CD4-positive, alpha-beta memory T cell (primary cell): ENCODE measurements around the gene XRRA1. TPM values are rescaled to one million over a fixed set of nuclear protein-coding genes. Genes with fewer than 3 reads are reported as not detected.

Source experiments
- CTCF ChIA-PET: fragments of 350-600 bp; sonication (Branson Sonifier 250); formaldehyde crosslinking; loops from one replicate; lab custom pipeline; 2021; ENCODE audit warnings: inconsistent platforms; ENCODE audit not compliant: partially characterized antibody; lab: Charles Lee
- POLR2A ChIA-PET: fragments of 350-600 bp; sonication (Branson Sonifier 250); formaldehyde crosslinking; loops from one replicate; lab custom pipeline; 2021; ENCODE audit not compliant: partially characterized antibody; lab: Charles Lee
- DNase-seq, 5 donors: peaks; one replicate each; pipeline versions ENCODE4 v3.0.0 to v3.0.0-alpha.2; 2020 to 2022; ENCODE audit warnings: mixed read lengths in 1 of 5
- H3K27ac ChIP-seq: one replicate; pipeline ENCODE4 v1.7.0; 2013; ENCODE audit warnings: low read depth, low read length
- H3K27me3 ChIP-seq: 2 replicates; pipeline ENCODE4 v1.7.0; 2013; ENCODE audit warnings: mild to moderate bottlenecking, low read length, moderate library complexity; ENCODE audit not compliant: insufficient read depth
- H3K36me3 ChIP-seq: 2 replicates; pipeline ENCODE4 v1.7.0; 2013; ENCODE audit warnings: mild to moderate bottlenecking, low read length, moderate library complexity; ENCODE audit not compliant: insufficient read depth
- H3K4me1 ChIP-seq: 2 replicates; pipeline ENCODE4 v1.7.0; 2013; ENCODE audit warnings: mild to moderate bottlenecking, low read length, moderate library complexity; ENCODE audit not compliant: insufficient read depth
- H3K4me3 ChIP-seq, 2 donors: one replicate each; pipeline ENCODE4 v1.7.0; 2013; ENCODE audit warnings: low read length in 2 of 2, mild to moderate bottlenecking in 1 of 2
- H3K9me3 ChIP-seq, 2 donors: one replicate each; pipeline ENCODE4 v1.7.0; 2013; ENCODE audit warnings: low read length in 2 of 2, control low read depth in 1 of 2; ENCODE audit not compliant: control insufficient read depth in 1 of 2
- H3K27ac Mint-ChIP-seq, 7 donors: one replicate each; pipeline ENCODE4 v1.8.0; 2020 to 2021; ENCODE audit warnings: mixed read lengths in 7 of 7, mild to moderate bottlenecking in 6 of 7, inconsistent platforms in 3 of 7, moderate library complexity in 3 of 7
- H3K27me3 Mint-ChIP-seq, 2 donors: one replicate each; pipeline ENCODE4 v1.8.0; 2020 to 2021; ENCODE audit warnings: mixed read lengths in 2 of 2
- H3K36me3 Mint-ChIP-seq, 2 donors: one replicate each; pipeline ENCODE4 v1.8.0; 2020 to 2021; ENCODE audit warnings: mixed read lengths in 2 of 2, inconsistent platforms in 1 of 2, mild to moderate bottlenecking in 1 of 2
- H3K4me1 Mint-ChIP-seq, 4 donors: one replicate each; pipeline ENCODE4 v1.8.0; 2020 to 2021; ENCODE audit warnings: mixed read lengths in 4 of 4, mild to moderate bottlenecking in 1 of 4
- H3K4me3 Mint-ChIP-seq, 8 donors: one replicate each; pipeline ENCODE4 v1.8.0; 2020 to 2021; ENCODE audit warnings: mixed read lengths in 8 of 8, mild to moderate bottlenecking in 7 of 8, moderate library complexity in 6 of 8, inconsistent platforms in 3 of 8
- H3K9me3 Mint-ChIP-seq, 8 donors: one replicate each; pipeline ENCODE4 v1.8.0; 2020 to 2021; ENCODE audit warnings: mixed read lengths in 8 of 8, mild to moderate bottlenecking in 5 of 8, inconsistent platforms in 3 of 8, moderate library complexity in 1 of 8
- intact Hi-C: fragments of 100-400 bp; cut with micrococcal nuclease; formaldehyde crosslinking; loops from one replicate; pipeline ENCODE4 v1.15.1; 2023
- polyA plus RNA-seq, 2 donors: library from polyadenylated mRNA; unstranded; fragments of 300-500 nt; fragmentation: Illumina TruSeq; gene quantifications; one replicate each; pipeline ENCODE4 v1.2.3, GENCODE V29; 2021
- total RNA-seq, 2 experiments: library from RNA; stranded (reverse); gene quantifications; one replicate each; pipeline ENCODE4 v1.2.3, GENCODE V29; 2021

The XRRA1 gene
- total and polyA plus RNA-seq, 4 experiments from 2014 or later: 4.1 to 21.1 (median 12.9) TPM

DNA sequence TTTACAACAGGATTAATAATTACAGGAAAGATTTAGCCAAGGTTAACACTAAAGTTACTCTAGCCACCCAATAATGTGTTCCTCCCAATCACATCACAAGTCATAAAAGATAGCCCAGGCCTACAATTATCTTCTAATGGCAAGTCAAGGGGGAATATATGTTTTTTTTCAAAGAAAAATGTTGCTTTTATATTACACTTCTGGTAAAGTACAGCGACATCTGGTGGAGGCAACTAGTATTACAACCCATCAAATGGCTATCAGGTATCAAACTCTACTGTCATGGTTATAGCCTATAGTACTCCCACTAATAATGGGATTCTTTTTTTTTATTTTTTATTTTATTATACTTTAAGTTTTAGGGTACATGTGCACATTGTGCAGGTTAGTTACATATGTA lies 71.8 kb downstream of the XRRA1 start:
- Mint-ChIP-seq H3K9me3 (peaks cover 4 to 40% (median 26%) of the 10 kb centered on the region in 8 donors), H3K27ac (no peak overlapping the region), H3K4me3 (no peak overlapping the region), H3K36me3 (peaks cover 42 to 44% of the 10 kb centered on the region in 2 donors), H3K27me3 (no peaks in the 10 kb centered on the region), H3K4me1 (no peaks in the 10 kb centered on the region)
- ChIA-PET POLR2A (no interaction called here), CTCF (no interaction called here)
- intact Hi-C loops: no loop called here
- Histone ChIP-seq H3K27ac (no peak overlapping the region), H3K4me1 (no peaks in the 10 kb centered on the region), H3K36me3 (no peaks in the 10 kb centered on the region), H3K9me3 (peaks cover 0 to 7% of the 10 kb centered on the region in 2 donors), H3K4me3 (no peak overlapping the region), H3K27me3 (no peaks in the 10 kb centered on the region)
- DNase-seq: no peak

DNA sequence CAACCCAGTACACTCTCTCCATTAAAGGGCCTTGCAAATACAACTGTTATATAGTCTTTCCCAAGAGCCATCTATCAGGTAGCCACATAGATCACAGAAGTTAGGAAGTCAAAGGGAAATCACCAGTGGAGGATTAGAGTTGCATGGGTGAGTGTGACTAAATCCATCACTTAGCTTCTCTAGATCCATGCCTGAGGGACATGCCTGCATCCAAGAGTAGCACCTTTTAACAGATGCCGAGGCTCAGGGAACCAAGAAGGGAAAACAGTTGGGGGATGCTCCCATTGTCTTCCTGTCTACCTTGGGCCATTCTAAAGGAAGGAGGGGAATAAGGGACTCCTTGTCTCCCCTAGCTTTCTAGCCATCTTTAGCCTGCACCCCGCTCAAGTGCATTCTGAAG lies 77.9 kb downstream of the XRRA1 start:
- Mint-ChIP-seq H3K9me3 (peaks cover 3 to 88% (median 73%) of the 10 kb centered on the region in 8 donors), H3K27ac (no peak overlapping the region), H3K4me3 (no peak overlapping the region), H3K4me1 (no peaks in the 10 kb centered on the region), H3K27me3 (no peaks in the 10 kb centered on the region), H3K36me3 (peaks cover 87 to 88% of the 10 kb centered on the region in 2 donors)
- no peaks in the 10 kb centered on the region for H3K36me3 ChIP-seq
- H3K4me3 ChIP-seq: no peak overlapping the region
- no peaks in the 10 kb centered on the region for H3K27me3 ChIP-seq
- intact Hi-C loops: no loop called here
- ChIA-PET POLR2A (no interaction called here), CTCF (interaction anchor here (3.0 kb wide), 1 partner anchor 169 kb away, joined by 15 read pairs; no protein-coding TSS in a partner anchor)
- no peak overlapping the region for H3K27ac ChIP-seq
- no peak for DNase-seq
- peaks cover 0 to 43% of the 10 kb centered on the region in 2 donors for H3K9me3 ChIP-seq
- no peaks in the 10 kb centered on the region for H3K4me1 ChIP-seq

DNA sequence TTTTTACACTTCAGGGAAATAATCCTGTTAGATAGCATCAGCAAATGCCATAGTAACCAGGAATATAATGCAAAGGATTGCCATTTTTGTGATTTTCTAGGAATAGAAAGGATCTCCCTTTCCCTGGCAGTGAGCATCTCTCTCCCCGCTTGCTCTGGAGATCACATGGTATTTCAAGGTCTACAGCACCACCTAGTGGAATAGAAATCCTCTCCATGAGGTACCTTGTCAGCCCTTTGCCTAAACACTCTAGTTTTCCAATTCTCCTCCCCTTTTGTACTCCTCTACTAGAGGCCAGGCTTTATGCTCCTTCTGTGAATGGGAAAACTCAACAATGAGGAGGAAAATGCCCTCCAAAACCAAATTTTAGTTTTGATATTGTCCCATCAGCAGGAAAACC lies 78.4 kb downstream of the XRRA1 start:
- Mint-ChIP-seq H3K9me3 (peaks cover 3 to 92% (median 77%) of the 10 kb centered on the region in 8 donors), H3K27me3 (no peaks in the 10 kb centered on the region), H3K4me3 (no peak overlapping the region), H3K27ac (no peak overlapping the region), H3K36me3 (peaks cover 86 to 87% of the 10 kb centered on the region in 2 donors), H3K4me1 (peaks cover 0 to 2% (median 0%) of the 10 kb centered on the region in 4 donors)
- H3K4me3 ChIP-seq: no peak overlapping the region
- intact Hi-C loops: no loop called here
- POLR2A ChIA-PET: no interaction called here
- H3K4me1 ChIP-seq: no peaks in the 10 kb centered on the region
- no peaks in the 10 kb centered on the region for H3K36me3 ChIP-seq
- H3K27me3 ChIP-seq: no peaks in the 10 kb centered on the region
- CTCF ChIA-PET: interaction anchor here (3.0 kb wide), 1 partner anchor 169 kb away, joined by 15 read pairs; no protein-coding TSS in a partner anchor
- no peak for DNase-seq
- peaks cover 0 to 48% of the 10 kb centered on the region in 2 donors for H3K9me3 ChIP-seq
- no peak overlapping the region for H3K27ac ChIP-seq

DNA sequence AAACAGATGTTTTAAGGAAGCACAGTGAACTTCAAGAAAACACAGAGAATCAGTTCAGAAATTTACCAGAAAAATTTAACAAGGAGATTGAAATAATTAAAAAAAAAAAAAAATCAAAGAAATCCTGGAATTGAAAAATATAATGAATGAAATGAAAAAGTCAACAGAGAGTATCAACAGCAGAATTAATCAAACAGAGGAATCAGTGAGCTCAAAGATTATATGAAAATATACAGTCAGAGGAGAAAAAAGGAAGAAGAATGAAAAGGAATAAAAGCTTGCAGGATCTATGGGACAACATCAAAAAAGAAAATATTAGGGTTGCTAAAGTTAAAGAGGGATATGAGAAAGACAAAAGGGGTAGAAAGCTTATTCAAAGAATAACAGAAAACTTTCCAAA lies 82.3 kb downstream of the XRRA1 start:
- H3K27me3 Mint-ChIP-seq: no peaks in the 10 kb centered on the region
- H3K4me1 Mint-ChIP-seq: peaks cover 0 to 2% (median 0%) of the 10 kb centered on the region in 4 donors
- ChIA-PET POLR2A (no interaction called here), CTCF (no interaction called here)
- H3K4me3 Mint-ChIP-seq: no peak overlapping the region
- Histone ChIP-seq H3K27me3 (no peaks in the 10 kb centered on the region), H3K4me3 (no peak overlapping the region), H3K4me1 (no peaks in the 10 kb centered on the region), H3K9me3 (peaks cover 0 to 38% of the 10 kb centered on the region in 2 donors), H3K27ac (no peak overlapping the region), H3K36me3 (no peaks in the 10 kb centered on the region)
- H3K9me3 Mint-ChIP-seq: peaks cover 5 to 93% (median 74%) of the 10 kb centered on the region in 8 donors
- DNase-seq: no peak
- intact Hi-C loops: no loop called here
- peak overlapping the region in 1 of 7 donors; percentile 74 for H3K27ac Mint-ChIP-seq
- peaks cover 90 to 93% of the 10 kb centered on the region in 2 donors for H3K36me3 Mint-ChIP-seq

DNA sequence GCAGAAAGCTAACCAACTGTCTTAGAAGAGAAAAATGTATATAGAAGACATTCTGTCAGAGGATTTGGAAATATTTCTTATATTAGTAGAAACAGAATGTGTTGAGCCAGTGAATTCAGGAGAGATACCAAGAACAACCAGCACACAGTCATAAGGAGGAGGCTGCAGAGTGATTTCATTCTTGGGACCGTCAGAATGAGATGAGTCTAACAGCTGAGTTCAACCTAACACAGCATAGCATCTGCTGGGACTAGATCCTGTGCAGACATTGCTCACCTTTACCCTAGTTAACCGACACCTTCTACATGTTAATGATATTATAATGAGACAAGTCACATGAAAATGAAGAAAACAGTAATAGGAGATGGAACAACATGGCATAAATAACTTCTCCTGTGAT lies 85.5 kb downstream of the XRRA1 start:
- Mint-ChIP-seq H3K27ac (no peak overlapping the region), H3K27me3 (no peaks in the 10 kb centered on the region), H3K9me3 (peaks cover 2 to 80% (median 62%) of the 10 kb centered on the region in 8 donors), H3K4me3 (no peak overlapping the region), H3K36me3 (peaks cover 90 to 93% of the 10 kb centered on the region in 2 donors), H3K4me1 (peaks cover 0 to 4% (median 0%) of the 10 kb centered on the region in 4 donors)
- CTCF ChIA-PET: no interaction called here
- intact Hi-C loops: no loop called here
- Histone ChIP-seq H3K4me3 (no peak overlapping the region), H3K4me1 (no peaks in the 10 kb centered on the region), H3K36me3 (peaks cover 18% of the 10 kb centered on the region), H3K27me3 (no peaks in the 10 kb centered on the region), H3K9me3 (peaks cover 0 to 37% of the 10 kb centered on the region in 2 donors), H3K27ac (no peak overlapping the region)
- POLR2A ChIA-PET: no interaction called here
- DNase-seq: no peak

DNA sequence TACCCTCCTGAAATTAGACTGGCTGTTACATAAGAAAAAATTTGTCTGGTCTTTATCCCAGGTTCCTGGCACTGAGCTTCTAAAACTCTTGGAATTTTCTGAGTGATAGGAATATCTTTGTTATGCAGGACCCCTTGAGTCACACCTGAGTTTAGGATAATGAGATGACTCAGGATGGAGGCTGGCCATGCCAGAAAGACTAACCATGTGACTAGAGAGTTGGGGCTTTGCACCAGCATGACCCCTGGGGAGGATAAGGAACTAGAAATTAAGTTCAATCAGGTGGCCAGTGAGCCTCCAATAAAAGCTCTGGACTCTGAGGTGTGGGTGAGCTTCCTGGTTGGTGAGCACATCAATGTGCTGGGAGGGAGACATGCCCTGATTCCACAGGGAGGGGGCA lies 88.1 kb downstream of the XRRA1 start:
- intact Hi-C loops: no loop called here
- peaks cover 91 to 93% of the 10 kb centered on the region in 2 donors for H3K36me3 Mint-ChIP-seq
- H3K27ac Mint-ChIP-seq: no peak overlapping the region
- peaks cover 0 to 5% (median 0%) of the 10 kb centered on the region in 4 donors for H3K4me1 Mint-ChIP-seq
- H3K9me3 Mint-ChIP-seq: peaks cover 2 to 55% (median 38%) of the 10 kb centered on the region in 8 donors
- peaks cover 18% of the 10 kb centered on the region for H3K36me3 ChIP-seq
- H3K4me3 Mint-ChIP-seq: no peak overlapping the region
- no peak overlapping the region for H3K4me3 ChIP-seq
- H3K9me3 ChIP-seq: peaks cover 0 to 19% of the 10 kb centered on the region in 2 donors
- DNase-seq: no peak
- no peaks in the 10 kb centered on the region for H3K27me3 ChIP-seq
- H3K4me1 ChIP-seq: no peaks in the 10 kb centered on the region
- ChIA-PET CTCF (interaction anchor here (0.8 kb wide), 1 partner anchor 14 kb away, joined by 3 read pairs; no protein-coding TSS in a partner anchor), POLR2A (no interaction called here)
- no peaks in the 10 kb centered on the region for H3K27me3 Mint-ChIP-seq
- no peak overlapping the region for H3K27ac ChIP-seq

DNA sequence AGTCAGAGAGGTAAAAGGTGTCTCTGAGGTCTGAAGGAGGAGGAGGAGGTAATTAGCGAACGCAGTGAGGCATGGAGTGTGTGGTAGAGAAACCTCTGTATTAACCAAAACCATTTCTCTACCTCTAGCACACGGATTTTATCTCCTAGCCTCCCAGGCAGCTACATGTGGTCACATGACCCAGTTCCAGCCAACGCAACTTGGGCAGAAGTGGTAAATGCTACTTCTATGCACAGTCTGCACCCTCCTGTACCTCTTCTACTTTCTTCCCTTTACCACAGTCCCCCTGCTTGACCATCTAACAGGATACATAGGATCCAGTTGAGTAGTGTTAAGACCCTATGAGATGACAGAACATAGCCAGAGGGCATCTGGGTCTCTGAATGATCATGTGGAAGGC lies 95.7 kb downstream of the XRRA1 start:
- peak overlapping the region in 1 of 8 donors; percentile 33 for H3K4me3 Mint-ChIP-seq

More for the DNA sequence above, 95.7 kb downstream of the XRRA1 start:
- no peak for DNase-seq
- Histone ChIP-seq H3K9me3 (no peaks in the 10 kb centered on the region), H3K36me3 (peaks cover 6% of the 10 kb centered on the region), H3K4me3 (no peak overlapping the region), H3K4me1 (no peaks in the 10 kb centered on the region), H3K27me3 (no peaks in the 10 kb centered on the region), H3K27ac (no peak overlapping the region)
- no peaks in the 10 kb centered on the region for H3K27me3 Mint-ChIP-seq
- H3K36me3 Mint-ChIP-seq: peaks cover 64 to 69% of the 10 kb centered on the region in 2 donors
- ChIA-PET CTCF (interaction anchor here (0.6 kb wide), 1 partner anchor 1373 kb away, joined by 3 read pairs; no protein-coding TSS in a partner anchor), POLR2A (no interaction called here)
- H3K4me1 Mint-ChIP-seq: peaks cover 0 to 7% (median under 1%) of the 10 kb centered on the region in 4 donors
- H3K27ac Mint-ChIP-seq: peak overlapping the region in 2 of 7 donors; percentile 14 to 20
- no peaks in the 10 kb centered on the region for H3K9me3 Mint-ChIP-seq
- intact Hi-C loops: no loop called here
